B cell (primary cell): ENCODE data around the gene GPATCH8. TPM values are rescaled to one million over a fixed set of nuclear protein-coding genes. Genes with fewer than 3 reads are reported as not detected.
A peak's percentile ranks its signal among the peaks of the same experiment; 100 is the strongest.

ENCODE experiments used
- ATAC-seq: fragments of 200-7000 bp; cut with Tn5 transposase; one replicate; pipeline ENCODE4 v1.10.0; 2021; ENCODE audit warnings: low read depth, mild to moderate bottlenecking, moderate number of reproducible peaks, moderate library complexity
- CTCF ChIA-PET: fragments of 350-600 bp; sonication (Branson Sonifier 250); formaldehyde crosslinking; loops from one replicate; lab custom pipeline; 2021; ENCODE audit warnings: antibody characterized with exemption, inconsistent platforms; lab: Charles Lee
- POLR2A ChIA-PET: fragments of 350-600 bp; sonication (Branson Sonifier 250); formaldehyde crosslinking; loops from one replicate; lab custom pipeline; 2021; ENCODE audit warnings: antibody characterized with exemption; lab: Charles Lee
- DNase-seq: peaks from one replicate; pipeline ENCODE4 v3.0.0; 2013
- H2AFZ ChIP-seq: 2 replicates; pipeline ENCODE4 v1.6.1; 2012; ENCODE audit warnings: mild to moderate bottlenecking, low read depth, low read length; ENCODE audit not compliant: insufficient read depth, poor library complexity, severe bottlenecking
- H3K27ac ChIP-seq, 2 donors: 1 replicate in 1 of 2; 2 replicates in 1 of 2; pipeline ENCODE4 v1.5.1; 2012 to 2013; ENCODE audit warnings: low read length in 2 of 2, mild to moderate bottlenecking in 2 of 2, moderate library complexity in 1 of 2
- H3K27me3 ChIP-seq, 4 experiments: fragments of 200-600 bp in 1 of 4; sonication (generic) in 1 of 4; replicated peaks in 1 of 4; 1 replicate in 2 of 4; 2 replicates in 2 of 4; pipeline versions ENCODE4 v1.6.1 to v1.7.0; 2013 to 2016; ENCODE audit warnings: low read length in 3 of 4, mild to moderate bottlenecking in 2 of 4, mixed read lengths in 1 of 4, moderate library complexity in 1 of 4; ENCODE audit not compliant: insufficient read depth in 4 of 4, control insufficient read depth in 3 of 4; ENCODE audit errors: control extremely low read depth in 1 of 4
- H3K36me3 ChIP-seq, 2 experiments: replicated peaks in 1 of 2; 1 replicate in 1 of 2; 2 replicates in 1 of 2; pipeline versions ENCODE4 v1.6.1 to v1.7.1; 2013; ENCODE audit warnings: low read length in 1 of 2; ENCODE audit not compliant: insufficient read depth in 2 of 2, control insufficient read depth in 1 of 2; ENCODE audit errors: control extremely low read depth in 1 of 2, extremely low read depth in 1 of 2
- H3K4me1 ChIP-seq, 2 donors: fragments of 200-600 bp in 1 of 2; sonication (generic) in 1 of 2; 1 replicate in 1 of 2; 2 replicates in 1 of 2; pipeline versions ENCODE4 v1.5.1 to v1.6.1; 2013 to 2017; ENCODE audit warnings: low read length in 2 of 2; ENCODE audit not compliant: control insufficient read depth in 2 of 2, insufficient read depth in 2 of 2
- H3K4me2 ChIP-seq: replicated peaks from 2 replicates; pipeline ENCODE3; 2012; ENCODE audit warnings: mild to moderate bottlenecking, low read depth, low read length; ENCODE audit not compliant: poor library complexity, severe bottlenecking
- H3K4me3 ChIP-seq, 5 experiments: fragments of 200-600 bp in 1 of 5; sonication (generic) in 1 of 5; 1 replicate in 3 of 5; 2 replicates in 2 of 5; pipeline versions ENCODE4 v1.5.1 to v1.7.0; 2011 to 2016; ENCODE audit warnings: low read length in 4 of 5, mild to moderate bottlenecking in 4 of 5, low read depth in 2 of 5, control low read depth in 1 of 5, moderate library complexity in 1 of 5; ENCODE audit not compliant: insufficient read depth in 1 of 5; ENCODE audit errors: control extremely low read depth in 1 of 5, extremely low read depth in 1 of 5
- H3K79me2 ChIP-seq: fragments of 200-600 bp; sonication (generic); one replicate; pipeline ENCODE4 v1.6.0; 2016; ENCODE audit warnings: low read length; ENCODE audit not compliant: control insufficient read depth, insufficient read depth
- H3K9ac ChIP-seq: fragments of 200-600 bp; sonication (generic); 2 replicates; pipeline ENCODE4 v1.6.1; 2017; ENCODE audit warnings: mild to moderate bottlenecking, low read length, moderate library complexity
- H3K9me3 ChIP-seq, 3 donors: one replicate each; pipeline versions ENCODE4 v1.6.1 to v1.7.1; 2013; ENCODE audit warnings: low read length in 2 of 3; ENCODE audit not compliant: control insufficient read depth in 2 of 3, insufficient read depth in 1 of 3; ENCODE audit errors: control extremely low read depth in 1 of 3
- H4K20me1 ChIP-seq: 2 replicates; pipeline ENCODE4 v1.6.0; 2012; ENCODE audit warnings: mild to moderate bottlenecking, low read length; ENCODE audit not compliant: insufficient read depth, control insufficient read depth, poor library complexity, severe bottlenecking
- H3K27ac Mint-ChIP-seq: one replicate; pipeline ENCODE4 v1.8.0; 2021; ENCODE audit warnings: mixed read lengths
- H3K27me3 Mint-ChIP-seq: one replicate; pipeline ENCODE4 v1.8.0; 2021; ENCODE audit warnings: mixed read lengths
- H3K4me1 Mint-ChIP-seq: one replicate; pipeline ENCODE4 v1.8.0; 2021; ENCODE audit warnings: mixed read lengths
- H3K4me3 Mint-ChIP-seq: one replicate; pipeline ENCODE4 v1.8.0; 2021; ENCODE audit warnings: mixed read lengths
- H3K9me3 Mint-ChIP-seq: one replicate; pipeline ENCODE4 v1.8.0; 2022; ENCODE audit warnings: mixed read lengths; ENCODE audit not compliant: insufficient read depth
- CTCF ChIP-seq: fragments of 200-600 bp; IDR thresholded peaks from one replicate; pipeline ENCODE4 v1.8.0; 2022; ENCODE audit warnings: antibody characterized with exemption, mild to moderate bottlenecking
- EZH2 ChIP-seq: IDR thresholded peaks from 2 replicates; pipeline ENCODE4 v1.6.1; 2012; ENCODE audit warnings: borderline replicate concordance, low read depth, mild to moderate bottlenecking, moderate library complexity, low read length; ENCODE audit not compliant: insufficient read depth, poor library complexity, severe bottlenecking
- WGBS: methylation state at CpG from one replicate; pipeline ENCODE4 v1.1.5; 2013; ENCODE audit warnings: missing lambda C conversion rate; ENCODE audit not compliant: insufficient coverage; 5-methylcytosine and 5-hydroxymethylcytosine counted together
- intact Hi-C: fragments of 100-400 bp; cut with micrococcal nuclease; formaldehyde crosslinking; loops from one replicate; pipeline ENCODE4 v1.10.0; 2022
- polyA plus RNA-seq: library from polyadenylated mRNA; depleted of rRNA; stranded (reverse); fragments of >200 nt; gene quantifications from 2 replicates; pipeline ENCODE4 v1.2.3, GENCODE V29; 2012
- total RNA-seq, 2 donors: library from RNA; stranded (reverse); fragments of 120-200 nt in 1 of 2; gene quantifications; 1 replicate in 1 of 2; 2 replicates in 1 of 2; pipeline versions ENCODE4 v1.2.3 to v1.2.4, GENCODE V29; 2013 to 2022

The GPATCH8 gene
- total and polyA plus RNA-seq, 2 donors (not counting 1 experiment from before 2014, with no cell fraction given): 28.3 to 83.4 TPM

- Histone ChIP-seq H3K79me2 (no peaks in the 10 kb centered on the region), H3K9me3 (no peaks in the 10 kb centered on the region), H3K4me3 (peak overlapping the region in 3 of 5 experiments; percentile 40 to 51 (median 44)), H3K27me3 (no peaks in the 10 kb centered on the region), H3K9ac (no peak overlapping the region), H3K4me1 (peaks cover 6 to 14% of the 10 kb centered on the region in 2 donors), H2AFZ (peak overlapping the region; percentile 46), H3K27ac (no peak overlapping the region), H3K36me3 (peaks cover 0 to 32% of the 10 kb centered on the region in 2 experiments), H4K20me1 (peaks cover 27% of the 10 kb centered on the region), H3K4me2 (peak overlapping the region; percentile 90)
- ChIA-PET POLR2A (interaction anchor here (0.6 to 2.4 kb wide), 6 partner anchors 10 to 870 kb away, joined by 3 to 11 read pairs (median 4); partner anchors contain the start of genes ATXN7L3, GRN, SLC25A39 and UBTF), CTCF (interaction anchor here (0.9 to 10.1 kb wide), 22 partner anchors 8 to 412 kb away, joined by 3 to 117 read pairs (median 6); partner anchors contain the start of genes FAM171A2, GRN, HDAC5 and SLC25A39)
- ATAC-seq (peak; percentile 57), DNase-seq (peak; percentile 77)
- Mint-ChIP-seq H3K27ac (peak overlapping the region; percentile 78), H3K4me3 (peak overlapping the region; percentile 82), H3K4me1 (peaks cover 17% of the 10 kb centered on the region), H3K27me3 (no peaks in the 10 kb centered on the region), H3K9me3 (no peaks in the 10 kb centered on the region)
- WGBS: 60% methylated on average over 73 of the region's 77 CpGs
- peak; percentile 73 for TF ChIP-seq CTCF
- no peak for TF ChIP-seq EZH2
- intact Hi-C loops: loop anchor here (1.0 to 5.0 kb wide), 3 partner anchors 8 to 413 kb away; partner anchors contain the start of genes FAM171A2, GRN and PPY
These were observed 148.3 kb downstream of the GPATCH8 start for GRCh38 chr17:44354582-44355561.
